ENCODE results near the gene FOXN3. TPM values are rescaled to one million over a fixed set of nuclear protein-coding genes. Genes with fewer than 3 reads are reported as not detected.

FOXN3 gene
- total and polyA plus RNA-seq, 2 donors (not counting 3 experiments of a cell fraction or from before 2014, with no cell fraction given), result 16.9 to 41.8 TPM

DNA sequence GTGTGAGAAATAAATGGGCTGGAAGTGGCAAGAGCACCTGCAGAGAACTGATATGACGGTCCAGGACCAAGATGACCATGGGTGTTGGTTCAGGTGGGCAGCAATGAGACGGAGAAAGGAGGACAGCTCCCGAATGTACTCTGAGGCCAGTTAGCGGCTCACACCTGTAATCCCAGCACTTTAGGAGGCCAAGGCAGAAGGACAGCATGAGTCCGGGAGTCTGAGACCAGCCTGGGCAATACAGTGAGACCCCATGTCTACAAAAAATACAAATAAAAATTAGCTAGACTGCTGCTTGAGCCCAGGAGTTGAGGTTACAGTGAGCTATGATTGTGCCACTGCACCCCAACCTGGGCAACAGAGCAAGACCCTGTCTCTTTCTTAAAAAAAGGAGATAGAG, 60.1 kb downstream of the FOXN3 start:
- Histone ChIP-seq H3K9ac (replicated peaks; ENCODE audit: extremely low read depth, insufficient read depth, low read length) (no peak overlapping the region), H4K20me1 (replicated peaks; ENCODE audit: control insufficient read depth, extremely low read depth, insufficient read depth, low read length) (no peaks in the 10 kb centered on the region), H3K9me1 (replicated peaks; ENCODE audit: control insufficient read depth, extremely low read depth, insufficient read depth, low read length) (no peaks in the 10 kb centered on the region), H2AFZ (ENCODE audit: low read depth, low read length) (no peak overlapping the region), H3K4me2 (ENCODE audit: insufficient read depth, low read length) (no peak overlapping the region), H3K4me1 (ENCODE audit: control insufficient read depth, extremely low read depth, insufficient read depth, low read length) (peaks cover 4% of the 10 kb centered on the region), H3K4me3 (replicated peaks in 1 of 3; ENCODE audit: insufficient read depth in 1 of 3, low read depth in 1 of 3, low read length in 3 of 3) (no peak overlapping the region), H3K79me2 (ENCODE audit: control insufficient read depth, insufficient read depth, low read length) (no peaks in the 10 kb centered on the region), H3K36me3 (ENCODE audit: control insufficient read depth in 2 of 2, extremely low read depth in 1 of 2, insufficient read depth in 2 of 2, low read length in 2 of 2) (no peaks in the 10 kb centered on the region), H3K27ac (ENCODE audit: insufficient read depth, low read depth, low read length) (no peak overlapping the region), H3K9me3 (replicated peaks; ENCODE audit: control insufficient read depth, insufficient read depth, low read length) (no peaks in the 10 kb centered on the region), H3K27me3 (ENCODE audit: control insufficient read depth in 2 of 2, insufficient read depth in 2 of 2, low read length in 2 of 2) (no peaks in the 10 kb centered on the region)
- ChIA-PET CTCF (interaction anchor here (0.6 kb wide), 1 partner anchor 296 kb away, joined by 3 read pairs; no protein-coding TSS in a partner anchor), POLR2A (no interaction called here)
- intact Hi-C loops (cut with micrococcal nuclease), result no loop called here
- FAIRE-seq (peak; percentile 42), DNase-seq (ENCODE audit: low read depth, low spot score) (no peak)
- no TSS peak for BruUV-seq (replicated peaks)
- dilution Hi-C loops (cut with MboI; ENCODE audit: extremely low pct_ligation_motif_present, low sequenced_read_pairs), result no loop called here
- TF ChIP-seq EZH2 (IDR thresholded peaks at IDR 0.05; ENCODE audit: borderline replicate concordance, low read depth, low read length, severe bottlenecking) (no peak), GATA2 (IDR thresholded peaks at IDR 0.05; ENCODE audit: insufficient read depth, insufficient read length, low read depth, low read length) (peak; percentile 8)

GRCh38 chr14:89356496-89356895, 60.5 kb downstream of the FOXN3 start:
- Histone ChIP-seq H2AFZ (ENCODE audit: low read depth, low read length) (no peak overlapping the region), H4K20me1 (replicated peaks; ENCODE audit: control insufficient read depth, extremely low read depth, insufficient read depth, low read length) (no peaks in the 10 kb centered on the region), H3K27me3 (ENCODE audit: control insufficient read depth in 2 of 2, insufficient read depth in 2 of 2, low read length in 2 of 2) (no peaks in the 10 kb centered on the region), H3K27ac (ENCODE audit: insufficient read depth, low read depth, low read length) (no peak overlapping the region), H3K79me2 (ENCODE audit: control insufficient read depth, insufficient read depth, low read length) (no peaks in the 10 kb centered on the region), H3K9ac (replicated peaks; ENCODE audit: extremely low read depth, insufficient read depth, low read length) (no peak overlapping the region), H3K4me1 (ENCODE audit: control insufficient read depth, extremely low read depth, insufficient read depth, low read length) (peaks cover 9% of the 10 kb centered on the region), H3K9me1 (replicated peaks; ENCODE audit: control insufficient read depth, extremely low read depth, insufficient read depth, low read length) (no peaks in the 10 kb centered on the region), H3K4me2 (ENCODE audit: insufficient read depth, low read length) (no peak overlapping the region), H3K9me3 (replicated peaks; ENCODE audit: control insufficient read depth, insufficient read depth, low read length) (no peaks in the 10 kb centered on the region), H3K4me3 (replicated peaks in 1 of 3; ENCODE audit: insufficient read depth in 1 of 3, low read depth in 1 of 3, low read length in 3 of 3) (no peak overlapping the region), H3K36me3 (ENCODE audit: control insufficient read depth in 2 of 2, extremely low read depth in 1 of 2, insufficient read depth in 2 of 2, low read length in 2 of 2) (no peaks in the 10 kb centered on the region)
- dilution Hi-C loops (cut with MboI; ENCODE audit: extremely low pct_ligation_motif_present, low sequenced_read_pairs) (no loop called here), intact Hi-C loops (cut with micrococcal nuclease) (no loop called here)
- ChIA-PET CTCF (interaction anchor here (0.6 kb wide), 1 partner anchor 297 kb away, joined by 3 read pairs; no protein-coding TSS in a partner anchor), POLR2A (no interaction called here)
- TF ChIP-seq JUN (IDR thresholded peaks at IDR 0.05; ENCODE audit: borderline replicate concordance, insufficient read depth, insufficient read length, low read depth), result no peak
- TF ChIP-seq MYC (IDR thresholded peaks at IDR 0.05; ENCODE audit: low read depth, low read length), result no peak
- no peak for TF ChIP-seq POLR2AphosphoS5 (IDR thresholded peaks at IDR 0.05; ENCODE audit: insufficient read depth, low read depth, low read length)
- no peak for TF ChIP-seq GATA2 (IDR thresholded peaks at IDR 0.05; ENCODE audit: insufficient read depth, insufficient read length, low read depth, low read length)
- TF ChIP-seq POLR2A (IDR thresholded peaks at IDR 0.05; ENCODE audit: low read depth, low read length), result no peak
- TF ChIP-seq CTCF (IDR thresholded peaks at IDR 0.05; ENCODE audit: extremely low read depth in 1 of 2, insufficient read depth in 1 of 2, low read depth in 1 of 2, low read length in 2 of 2), result no peak
- TF ChIP-seq FOS (IDR thresholded peaks at IDR 0.05; ENCODE audit: borderline replicate concordance, insufficient read depth, low read length), result no peak
- TF ChIP-seq EZH2 (IDR thresholded peaks at IDR 0.05; ENCODE audit: borderline replicate concordance, low read depth, low read length, severe bottlenecking), result no peak
- TF ChIP-seq MAX (IDR thresholded peaks at IDR 0.05; ENCODE audit: insufficient read depth, insufficient read length), result no peak
- no peak for DNase-seq (ENCODE audit: low read depth, low spot score)
- no peak for FAIRE-seq
- BruUV-seq (replicated peaks), result no TSS peak
